Measurements from ENCODE around the gene LTBP1.

LTBP1 gene

DNA sequence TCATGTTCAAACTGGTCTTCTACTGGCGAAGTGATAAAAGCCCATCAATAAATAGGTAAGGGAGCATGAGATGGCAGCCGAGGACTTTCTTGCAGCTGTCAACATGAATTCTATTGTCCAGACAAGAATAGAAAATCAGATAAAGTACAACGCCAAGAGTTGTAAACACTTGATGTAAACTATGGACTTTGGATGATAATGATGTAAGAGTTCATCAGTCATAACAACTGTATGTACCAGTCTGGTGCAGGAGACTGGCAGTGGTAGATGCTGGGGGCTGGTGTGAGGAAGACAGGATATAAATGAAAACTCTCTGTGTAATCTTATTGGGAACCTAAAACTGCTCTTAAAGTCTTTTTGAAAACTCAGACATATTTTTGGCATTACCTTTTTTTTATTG is 373.8 kb downstream of the LTBP1 start:
- in situ Hi-C loops (cut with MboI; ENCODE audit: low sequenced_read_pairs, unreplicated experiment): no loop called here
- TF ChIP-seq, protein P1, sequence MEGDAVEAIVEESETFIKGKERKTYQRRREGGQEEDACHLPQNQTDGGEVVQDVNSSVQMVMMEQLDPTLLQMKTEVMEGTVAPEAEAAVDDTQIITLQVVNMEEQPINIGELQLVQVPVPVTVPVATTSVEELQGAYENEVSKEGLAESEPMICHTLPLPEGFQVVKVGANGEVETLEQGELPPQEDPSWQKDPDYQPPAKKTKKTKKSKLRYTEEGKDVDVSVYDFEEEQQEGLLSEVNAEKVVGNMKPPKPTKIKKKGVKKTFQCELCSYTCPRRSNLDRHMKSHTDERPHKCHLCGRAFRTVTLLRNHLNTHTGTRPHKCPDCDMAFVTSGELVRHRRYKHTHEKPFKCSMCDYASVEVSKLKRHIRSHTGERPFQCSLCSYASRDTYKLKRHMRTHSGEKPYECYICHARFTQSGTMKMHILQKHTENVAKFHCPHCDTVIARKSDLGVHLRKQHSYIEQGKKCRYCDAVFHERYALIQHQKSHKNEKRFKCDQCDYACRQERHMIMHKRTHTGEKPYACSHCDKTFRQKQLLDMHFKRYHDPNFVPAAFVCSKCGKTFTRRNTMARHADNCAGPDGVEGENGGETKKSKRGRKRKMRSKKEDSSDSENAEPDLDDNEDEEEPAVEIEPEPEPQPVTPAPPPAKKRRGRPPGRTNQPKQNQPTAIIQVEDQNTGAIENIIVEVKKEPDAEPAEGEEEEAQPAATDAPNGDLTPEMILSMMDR (IDR thresholded peaks at IDR 0.05; ENCODE audit: borderline replicate concordance, control extremely low read depth, extremely low read depth, insufficient read depth, missing control alignments): no peak
- DNase-seq (ENCODE audit: low spot score): no peak

DNA sequence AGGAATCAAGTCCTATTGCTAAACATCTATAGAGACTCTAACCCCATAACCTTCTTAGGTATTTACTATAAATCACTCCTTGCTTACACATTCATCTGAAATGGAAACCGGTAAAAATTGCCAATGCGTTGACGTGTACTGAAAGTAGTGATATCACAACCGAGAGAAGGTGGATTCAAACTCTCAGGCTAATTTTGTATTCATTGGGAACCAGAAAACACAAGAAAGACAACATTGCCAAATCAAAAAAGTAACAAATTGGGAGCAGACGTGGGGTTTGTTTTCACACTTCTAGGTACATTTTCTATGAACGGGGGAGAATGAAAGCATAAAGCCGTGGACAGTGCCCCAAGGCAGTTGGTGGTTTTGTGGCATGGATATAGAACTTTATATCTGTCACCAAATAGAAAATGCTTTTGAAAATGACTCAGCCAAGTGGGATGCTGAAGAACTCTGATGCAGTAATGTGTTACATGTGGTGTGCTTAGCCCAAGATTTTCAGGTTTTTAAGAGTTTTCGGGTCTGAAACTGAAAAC is 374.6 kb downstream of the LTBP1 start:
- in situ Hi-C loops (cut with MboI; ENCODE audit: low sequenced_read_pairs, unreplicated experiment): no loop called here
- TF ChIP-seq, protein P1 (IDR thresholded peaks at IDR 0.05; ENCODE audit: borderline replicate concordance, control extremely low read depth, extremely low read depth, insufficient read depth, missing control alignments): no peak
- no peak for DNase-seq (ENCODE audit: low spot score)

DNA sequence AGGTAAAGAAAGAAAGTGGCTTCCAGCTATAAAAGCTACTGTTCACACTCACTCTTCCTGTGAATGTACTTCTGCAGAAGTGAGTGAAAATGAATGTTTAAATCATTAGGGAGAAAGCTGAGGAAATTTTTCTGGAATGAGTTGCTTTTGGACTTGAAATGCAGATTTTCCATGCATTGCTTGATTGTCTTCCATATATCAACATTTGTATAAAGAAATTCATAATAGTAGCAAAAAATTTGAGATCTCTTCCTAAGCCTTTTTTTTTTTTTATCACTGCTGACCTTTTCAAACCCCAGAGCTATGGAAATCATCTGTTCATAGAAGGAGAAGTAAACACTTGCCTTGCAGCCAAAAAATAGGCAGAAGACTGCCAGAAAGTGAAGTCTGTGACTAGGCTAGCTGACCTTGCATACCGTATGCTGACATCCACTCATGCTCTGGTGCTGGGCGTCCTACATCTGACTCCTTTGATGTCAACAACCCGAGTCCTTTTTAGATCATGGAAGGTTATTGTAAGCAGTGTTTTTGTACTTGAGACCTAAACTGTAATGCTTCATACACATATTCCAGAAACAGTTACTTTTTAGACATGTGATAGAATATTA is 375.2 kb downstream of the LTBP1 start:
- in situ Hi-C loops (cut with MboI; ENCODE audit: low sequenced_read_pairs, unreplicated experiment): no loop called here
- DNase-seq (ENCODE audit: low spot score): no peak

DNA sequence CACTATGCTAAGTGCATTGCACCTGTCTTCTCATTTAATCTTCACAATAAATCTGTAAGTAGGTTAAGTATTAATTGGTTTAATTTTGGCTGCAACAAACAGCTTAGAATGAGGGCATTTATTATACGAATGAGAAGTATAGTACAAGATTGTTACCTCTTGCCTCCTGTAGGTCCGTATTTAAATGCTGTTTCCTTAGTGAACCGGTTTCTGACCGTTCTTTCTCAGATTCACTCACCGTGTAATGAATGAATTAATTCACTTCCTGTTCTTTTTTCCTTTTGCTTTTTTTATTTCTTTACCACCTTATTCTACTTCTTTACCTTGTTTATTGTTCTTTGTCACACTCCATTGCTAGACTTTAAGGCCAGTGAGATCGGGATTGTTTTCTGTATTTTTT is 375.9 kb downstream of the LTBP1 start:
- in situ Hi-C loops (cut with MboI; ENCODE audit: low sequenced_read_pairs, unreplicated experiment): no loop called here
- DNase-seq (ENCODE audit: low spot score): no peak
- TF ChIP-seq, protein P1 (IDR thresholded peaks at IDR 0.05; ENCODE audit: borderline replicate concordance, control extremely low read depth, extremely low read depth, insufficient read depth, missing control alignments): no peak

More for the DNA sequence above, 375.2 kb downstream of the LTBP1 start:
- TF ChIP-seq, protein P1 (IDR thresholded peaks at IDR 0.05; ENCODE audit: borderline replicate concordance, control extremely low read depth, extremely low read depth, insufficient read depth, missing control alignments): no peak

DNA sequence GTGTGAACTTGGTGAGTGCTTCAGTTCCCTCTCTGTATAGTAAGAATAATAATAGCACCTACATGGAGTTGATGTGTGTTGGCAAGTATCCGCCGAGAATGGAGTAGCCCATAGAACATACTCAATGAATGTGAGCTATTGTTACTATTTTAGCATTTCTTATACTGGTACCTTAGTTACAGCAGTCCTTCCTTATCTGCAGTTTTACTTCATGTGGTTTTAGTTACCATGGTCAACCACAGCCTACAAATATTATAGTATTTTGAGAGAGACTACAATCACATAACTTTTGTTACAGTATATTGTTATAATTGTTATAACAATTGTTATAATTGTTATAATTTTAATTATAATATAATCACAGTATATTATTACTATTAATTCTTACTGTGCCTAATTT is 377.2 kb downstream of the LTBP1 start:
- no peak for DNase-seq (ENCODE audit: low spot score)
- TF ChIP-seq, protein P1 (IDR thresholded peaks at IDR 0.05; ENCODE audit: borderline replicate concordance, control extremely low read depth, extremely low read depth, insufficient read depth, missing control alignments): no peak
- in situ Hi-C loops (cut with MboI; ENCODE audit: low sequenced_read_pairs, unreplicated experiment): no loop called here

DNA sequence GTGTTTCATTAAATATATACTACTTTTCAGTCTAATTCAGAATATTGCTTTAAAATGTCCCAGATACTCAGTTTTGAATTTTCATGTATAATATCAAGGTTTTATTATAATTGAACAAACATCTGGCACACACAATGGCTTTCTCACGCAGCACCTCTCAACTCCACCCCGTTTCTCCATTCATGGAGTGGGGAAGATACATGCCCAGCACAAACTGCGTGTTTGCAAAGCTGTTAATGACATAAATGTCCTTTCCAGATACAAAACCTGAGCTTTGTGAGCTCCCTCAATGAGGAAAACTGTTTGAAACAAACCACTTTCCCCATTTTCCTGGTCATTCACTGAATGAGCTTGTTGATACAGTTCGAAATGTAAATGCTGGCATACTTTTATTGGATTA is 379.3 kb downstream of the LTBP1 start:
- no peak for DNase-seq (ENCODE audit: low spot score)
- TF ChIP-seq, protein P1 (IDR thresholded peaks at IDR 0.05; ENCODE audit: borderline replicate concordance, control extremely low read depth, extremely low read depth, insufficient read depth, missing control alignments): no peak

More for the DNA sequence above, 379.3 kb downstream of the LTBP1 start:
- in situ Hi-C loops (cut with MboI; ENCODE audit: low sequenced_read_pairs, unreplicated experiment): no loop called here

Measured in GM13976 (cell line).